GM12873 (cell line): ENCODE data around the gene OR10AG1.
A peak's percentile ranks its signal among the peaks of the same experiment; 100 is the strongest.

Experiments
- CTCF ChIP-seq: IDR thresholded peaks from 2 replicates; pipeline ENCODE4 v1.5.1; 2012; ENCODE audit warnings: low read depth, mild to moderate bottlenecking, moderate library complexity, low read length, control low read depth; ENCODE audit not compliant: insufficient read depth; ENCODE audit errors: missing control alignments

The OR10AG1 gene

GRCh38 chr11:55956521-55956920 is 13.2 kb downstream of the OR10AG1 start:
- no peak for TF ChIP-seq CTCF

DNA sequence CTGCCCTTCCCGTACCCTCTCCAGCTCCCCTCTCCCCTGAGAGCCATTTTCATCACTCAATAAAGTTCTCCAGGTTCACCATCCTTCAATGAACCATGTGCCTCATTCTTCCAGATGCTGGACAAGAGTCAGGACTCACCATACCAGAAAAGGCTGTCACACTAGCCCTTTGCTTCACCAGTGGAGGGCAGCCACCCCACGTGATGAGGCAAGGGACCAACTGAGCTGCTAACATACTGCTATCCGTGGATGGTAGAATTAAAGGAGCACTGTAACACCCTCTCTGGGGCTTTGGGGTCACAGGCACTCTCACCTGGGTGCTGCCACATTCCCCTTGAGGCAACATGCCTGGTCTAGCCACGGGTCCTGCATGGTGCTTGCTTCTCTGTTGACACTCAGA is 20.4 kb downstream of the OR10AG1 start:
- no peak for TF ChIP-seq CTCF

DNA sequence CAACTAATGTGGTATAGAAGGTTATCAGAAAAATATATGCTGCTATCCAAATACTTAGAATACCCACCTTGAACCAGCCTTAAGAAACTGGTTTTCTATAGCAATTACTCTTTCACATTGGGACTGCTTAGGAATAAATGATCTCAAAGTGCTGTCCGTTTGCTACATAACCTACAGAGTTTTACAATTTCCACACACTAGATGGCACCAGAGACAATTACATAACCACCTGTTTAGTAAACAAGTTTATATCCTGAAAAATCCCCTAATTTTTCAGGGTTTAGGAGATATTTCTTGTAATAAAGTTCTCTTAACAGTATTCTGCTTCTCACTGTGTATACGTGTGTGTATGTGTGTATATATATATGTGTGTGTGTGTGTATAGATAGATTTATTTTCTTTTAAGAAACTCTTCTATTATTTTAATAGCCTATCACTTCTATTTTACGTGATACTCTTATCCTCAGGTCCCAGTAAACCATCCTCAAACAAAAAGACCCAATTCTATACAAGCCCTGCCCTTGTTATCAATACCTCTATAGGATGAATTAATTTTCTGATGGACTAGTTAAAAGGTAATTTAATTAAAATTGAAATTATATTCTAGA is 26.9 kb downstream of the OR10AG1 start:
- peak; percentile 42 for TF ChIP-seq CTCF

DNA sequence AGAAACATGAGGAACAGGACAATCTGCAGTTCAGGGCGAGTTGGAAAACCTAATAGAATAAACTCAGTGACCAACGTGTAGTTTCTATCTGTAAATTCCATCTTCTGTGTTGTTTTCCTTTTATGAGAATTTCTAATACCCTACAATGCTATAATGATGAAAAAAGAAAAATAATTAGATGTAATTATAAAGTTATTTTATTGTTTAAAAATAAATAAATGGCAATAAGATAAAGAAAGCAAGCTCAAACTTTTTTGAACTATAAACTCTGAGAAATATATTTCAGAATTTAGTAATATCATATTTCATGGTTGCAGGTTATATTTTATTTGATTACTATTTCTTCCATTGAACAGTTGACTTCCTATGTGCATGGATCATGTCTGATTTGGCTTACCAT is 33.4 kb downstream of the OR10AG1 start, which contains the start of gene OR5I1:
TSS of gene OR5I1 (minus strand) at position 101 of the 400 bp plus-strand sequence. CDS start at position 101, 0 bp downstream.
- no peak for TF ChIP-seq CTCF

GRCh38 chr11:55920537-55920936 is 49.2 kb downstream of the OR10AG1 start:
- TF ChIP-seq CTCF: no peak
